Measurements from ENCODE around the gene SPEF2. TPM values are rescaled to one million over a fixed set of nuclear protein-coding genes. Genes with fewer than 3 reads are reported as not detected.

The SPEF2 gene
- total RNA-seq, 4 donors from 2014 or later = 6.3 to 15.2 (median 8.5) TPM

DNA sequence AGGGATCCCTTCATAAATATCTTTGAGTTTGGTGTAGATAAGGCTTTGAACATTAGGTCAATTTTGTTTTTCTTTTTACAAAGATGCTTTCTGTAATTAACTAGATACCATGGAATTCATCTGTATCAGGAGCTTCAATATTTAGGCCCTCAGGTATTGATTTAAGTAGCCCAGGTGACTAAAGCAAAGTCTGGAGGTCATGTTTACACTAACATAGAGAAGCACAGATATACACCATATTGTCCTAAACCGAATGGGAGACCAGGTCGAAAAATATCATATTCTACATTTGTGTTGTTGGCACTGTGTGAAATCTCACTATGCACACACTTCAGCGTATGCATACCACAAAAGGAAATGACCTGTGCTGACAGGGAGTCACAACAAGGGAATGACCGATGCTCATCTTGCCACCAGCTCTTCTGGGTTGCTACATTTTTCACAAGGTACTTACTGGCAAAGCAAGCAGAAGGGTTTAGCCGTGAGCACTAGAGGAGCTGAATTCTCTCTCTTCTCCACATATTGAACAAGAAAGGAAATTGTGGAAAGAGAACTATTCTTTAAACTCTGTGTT lies 140.6 kb downstream of the SPEF2 start:
- TF ChIP-seq, protein P1, sequence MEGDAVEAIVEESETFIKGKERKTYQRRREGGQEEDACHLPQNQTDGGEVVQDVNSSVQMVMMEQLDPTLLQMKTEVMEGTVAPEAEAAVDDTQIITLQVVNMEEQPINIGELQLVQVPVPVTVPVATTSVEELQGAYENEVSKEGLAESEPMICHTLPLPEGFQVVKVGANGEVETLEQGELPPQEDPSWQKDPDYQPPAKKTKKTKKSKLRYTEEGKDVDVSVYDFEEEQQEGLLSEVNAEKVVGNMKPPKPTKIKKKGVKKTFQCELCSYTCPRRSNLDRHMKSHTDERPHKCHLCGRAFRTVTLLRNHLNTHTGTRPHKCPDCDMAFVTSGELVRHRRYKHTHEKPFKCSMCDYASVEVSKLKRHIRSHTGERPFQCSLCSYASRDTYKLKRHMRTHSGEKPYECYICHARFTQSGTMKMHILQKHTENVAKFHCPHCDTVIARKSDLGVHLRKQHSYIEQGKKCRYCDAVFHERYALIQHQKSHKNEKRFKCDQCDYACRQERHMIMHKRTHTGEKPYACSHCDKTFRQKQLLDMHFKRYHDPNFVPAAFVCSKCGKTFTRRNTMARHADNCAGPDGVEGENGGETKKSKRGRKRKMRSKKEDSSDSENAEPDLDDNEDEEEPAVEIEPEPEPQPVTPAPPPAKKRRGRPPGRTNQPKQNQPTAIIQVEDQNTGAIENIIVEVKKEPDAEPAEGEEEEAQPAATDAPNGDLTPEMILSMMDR (IDR thresholded peaks at IDR 0.05; ENCODE audit: low read depth) = no peak

DNA sequence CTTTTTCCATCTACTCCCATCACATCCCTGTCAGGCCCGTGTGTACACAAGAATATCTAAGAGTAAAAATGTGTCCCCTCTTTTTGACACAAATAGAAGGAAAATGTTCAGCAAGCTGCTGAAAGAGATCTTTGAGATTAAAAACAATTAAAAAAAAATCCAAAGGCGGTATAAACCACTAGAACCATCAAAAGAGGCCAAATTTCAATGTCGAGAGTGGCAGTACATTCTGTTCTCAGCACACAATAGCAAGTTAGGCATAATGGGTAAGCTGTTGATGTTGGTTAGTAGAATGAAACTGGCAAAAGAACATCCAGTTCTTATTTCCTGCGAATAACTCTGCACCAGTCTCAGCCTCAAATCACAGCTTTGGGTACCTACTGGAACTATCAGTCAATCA lies 143.9 kb downstream of the SPEF2 start:
- TF ChIP-seq, protein P1 (IDR thresholded peaks at IDR 0.05; ENCODE audit: low read depth) = no peak

DNA sequence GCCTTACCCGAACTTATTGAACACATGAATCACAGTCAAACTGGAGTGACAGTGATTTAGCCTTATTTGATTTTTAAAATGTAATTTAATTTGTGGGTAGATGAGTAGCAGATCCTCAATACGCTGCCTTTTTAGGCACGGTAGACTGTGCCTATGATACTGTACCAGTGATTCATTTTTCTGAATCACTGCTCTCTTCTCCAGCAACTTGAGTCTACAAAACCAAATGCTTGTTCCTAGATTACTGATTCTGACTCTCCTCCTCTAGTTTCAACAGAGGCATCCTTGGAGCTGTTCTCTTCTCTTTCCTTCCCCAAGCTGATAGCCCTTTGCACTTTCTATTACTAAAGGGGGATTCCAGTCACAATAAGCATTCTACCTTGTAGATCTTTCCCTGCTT lies 144.7 kb downstream of the SPEF2 start:
- TF ChIP-seq, protein P1 (IDR thresholded peaks at IDR 0.05; ENCODE audit: low read depth) = no peak

DNA sequence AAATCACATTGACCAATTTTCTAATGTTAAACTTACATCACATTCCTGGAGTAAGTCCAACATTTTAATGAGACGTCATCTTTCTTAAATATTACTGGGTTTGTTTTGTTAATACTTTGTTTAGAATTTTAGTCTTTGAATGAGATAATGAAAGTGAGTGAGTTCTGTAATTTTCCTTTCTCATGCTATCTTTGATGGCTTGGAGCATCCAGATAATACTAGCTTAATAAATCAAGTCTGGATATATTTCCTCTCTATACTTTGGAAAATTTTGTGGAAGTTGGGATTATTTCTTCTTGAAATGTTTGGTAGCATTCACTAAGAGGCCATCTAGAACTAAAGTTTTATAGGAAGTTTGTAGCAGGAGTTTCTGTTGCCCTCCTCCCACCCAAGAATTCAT lies 148.3 kb downstream of the SPEF2 start:
- TF ChIP-seq, protein P1 (IDR thresholded peaks at IDR 0.05; ENCODE audit: low read depth) = no peak

DNA sequence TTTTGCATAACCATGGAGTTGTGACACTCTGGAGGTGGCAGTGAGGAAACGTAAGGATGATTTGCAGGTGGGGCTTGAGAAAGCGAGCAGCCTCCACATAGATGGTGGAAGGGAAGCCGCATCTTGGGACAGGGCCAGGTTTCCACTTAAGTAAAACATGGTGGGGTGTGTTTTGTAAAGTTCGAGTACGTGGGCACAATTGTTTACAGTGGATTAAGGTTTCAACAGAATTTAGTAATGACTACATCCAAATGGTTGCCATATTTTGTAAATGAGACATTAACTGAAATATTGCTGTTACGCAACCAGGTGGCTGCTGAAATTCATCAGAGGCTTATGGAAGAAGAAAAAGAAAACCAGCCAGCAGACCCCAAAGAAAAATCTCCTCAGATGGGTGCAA lies 153.6 kb downstream of the SPEF2 start:
- TF ChIP-seq, protein P1 (IDR thresholded peaks at IDR 0.05; ENCODE audit: low read depth) = no peak

DNA sequence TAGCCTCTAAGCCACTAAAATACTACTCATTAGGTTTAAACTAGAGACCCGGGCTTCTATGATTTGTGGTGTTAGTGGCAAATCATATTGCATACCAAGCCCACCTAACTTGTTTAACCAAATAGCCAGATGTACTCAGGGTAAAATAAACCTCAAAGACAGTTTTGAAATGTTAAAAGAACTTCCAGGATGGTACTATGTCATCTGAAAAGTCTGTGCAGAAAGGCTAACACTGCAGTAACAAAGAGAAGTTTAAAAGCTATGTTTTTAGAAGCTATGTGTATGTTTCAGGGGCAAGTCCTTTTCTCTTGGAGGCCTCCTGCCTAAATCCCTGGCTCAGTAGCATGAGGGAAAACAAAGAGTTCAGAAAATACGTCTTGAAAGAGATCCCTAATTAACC lies 154.2 kb downstream of the SPEF2 start:
- TF ChIP-seq, protein P1 (IDR thresholded peaks at IDR 0.05; ENCODE audit: low read depth) = no peak

DNA sequence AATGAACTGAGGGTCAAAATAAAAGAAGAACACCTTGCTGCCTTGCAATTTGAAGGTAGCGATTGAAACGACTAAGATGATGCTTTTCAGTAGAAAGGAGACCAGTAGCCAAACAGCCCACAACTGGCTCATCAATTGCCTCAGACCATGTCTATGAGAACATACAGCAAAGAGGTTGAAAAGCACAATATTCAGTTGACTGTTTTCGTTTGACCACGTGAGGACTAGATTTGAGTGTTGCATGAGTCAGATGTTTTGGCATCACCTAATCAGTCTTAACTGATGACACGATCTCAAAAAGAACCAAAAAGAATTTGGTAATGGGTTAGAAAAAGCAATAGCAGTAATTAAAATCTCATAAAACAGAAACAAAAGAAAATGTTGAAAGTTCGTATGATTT lies 156.3 kb downstream of the SPEF2 start:
- TF ChIP-seq, protein P1 (IDR thresholded peaks at IDR 0.05; ENCODE audit: low read depth) = no peak

All from subcutaneous adipose tissue (tissue), 4 donors.